SK-N-SH (cell line): ENCODE results near the gene CASD1. TPM values are rescaled to one million over a fixed set of nuclear protein-coding genes. Genes with fewer than 3 reads are reported as not detected.

Source experiments
- CTCF ChIA-PET: fragments of 300-600, 350-600 bp; formaldehyde crosslinking; extraction: SDS; loops from one replicate; lab custom pipeline; 2021; lab: Yijun Ruan, JAX
- POLR2A ChIA-PET: fragments of 350-600 bp; sonication (Branson Sonifier 250); formaldehyde crosslinking; extraction: SDS; loops from one replicate; lab custom pipeline; 2020; ENCODE audit warnings: antibody characterized with exemption, inconsistent platforms; lab: Yijun Ruan, JAX
- DNase-seq: peaks from one replicate; pipeline ENCODE4 v3.0.0; 2012
- H2AFZ ChIP-seq: fragments of 200-600 bp; sonication (generic); 2 replicates; pipeline ENCODE4 v1.8.1; 2016; ENCODE audit warnings: antibody characterized with exemption, mild to moderate bottlenecking, low read depth
- H3F3A ChIP-seq: fragments of 200-600 bp; sonication (generic); replicated peaks from 2 replicates; pipeline ENCODE3; 2016; ENCODE audit warnings: antibody characterized with exemption, mild to moderate bottlenecking; ENCODE audit not compliant: insufficient read depth
- H3K27ac ChIP-seq, 2 experiments: fragments of 200-500 bp in 1 of 2; fragments of 200-600 bp in 1 of 2; sonication (Bioruptor generic) in 1 of 2; sonication (generic), shearing (Covaris generic) in 1 of 2; 2 replicates each; pipeline versions ENCODE4 v1.5.1 to v1.6.1; 2014 to 2016; ENCODE audit warnings: low read depth in 2 of 2, inconsistent platforms in 1 of 2, low read length in 1 of 2, mild to moderate bottlenecking in 1 of 2, mixed read lengths in 1 of 2
- H3K27me3 ChIP-seq: fragments of 200-600 bp; sonication (generic), shearing (Covaris generic); 2 replicates; pipeline ENCODE4 v1.6.1; 2016; ENCODE audit warnings: mixed run types; ENCODE audit not compliant: insufficient read depth
- H3K36me3 ChIP-seq, 2 experiments: fragments of 200-500 bp in 1 of 2; fragments of 200-600 bp in 1 of 2; sonication (Bioruptor generic) in 1 of 2; sonication (generic) in 1 of 2; replicated peaks in 1 of 2; 2 replicates each; pipeline versions ENCODE3 to v1.5.1; 2014 to 2016; ENCODE audit warnings: low read length in 1 of 2, mild to moderate bottlenecking in 1 of 2; ENCODE audit not compliant: insufficient read depth in 2 of 2, control insufficient read depth in 1 of 2
- H3K4me1 ChIP-seq, 2 experiments: fragments of 200-500 bp in 1 of 2; fragments of 200-600 bp in 1 of 2; sonication (Bioruptor generic) in 1 of 2; sonication (generic), shearing (Covaris generic) in 1 of 2; 2 replicates each; pipeline versions ENCODE4 v1.5.1 to v1.6.1; 2014 to 2016; ENCODE audit warnings: low read depth in 1 of 2, low read length in 1 of 2, mixed run types in 1 of 2; ENCODE audit not compliant: insufficient read depth in 2 of 2, control insufficient read depth in 1 of 2
- H3K4me2 ChIP-seq: fragments of 200-600 bp; sonication (generic), shearing (Covaris generic); 2 replicates; pipeline ENCODE4 v1.6.1; 2017; ENCODE audit warnings: mixed run types
- H3K4me3 ChIP-seq, 2 experiments: fragments of 200-500 bp in 1 of 2; fragments of 200-600 bp in 1 of 2; sonication (Bioruptor generic) in 1 of 2; sonication (generic), shearing (Covaris generic) in 1 of 2; 2 replicates each; pipeline versions ENCODE4 v1.5.1 to v1.8.1; 2014 to 2016; ENCODE audit warnings: low read depth in 2 of 2, inconsistent platforms in 1 of 2, low read length in 1 of 2, mild to moderate bottlenecking in 1 of 2, mixed read lengths in 1 of 2, moderate library complexity in 1 of 2
- H3K79me2 ChIP-seq: fragments of 200-600 bp; sonication (generic); 2 replicates; pipeline ENCODE4 v1.8.1; 2017; ENCODE audit warnings: mild to moderate bottlenecking; ENCODE audit not compliant: insufficient read depth
- H3K9ac ChIP-seq: fragments of 200-600 bp; sonication (generic); 2 replicates; pipeline ENCODE4 v1.6.1; 2017; ENCODE audit warnings: mixed run types
- H3K9me2 ChIP-seq: fragments of 200-600 bp; sonication (generic); 2 replicates; pipeline ENCODE4 v1.6.1; 2017; ENCODE audit warnings: mixed run types
- H3K9me3 ChIP-seq: fragments of 200-600 bp; sonication (generic); 2 replicates; pipeline ENCODE4 v1.6.1; 2017; ENCODE audit warnings: mixed run types, mild to moderate bottlenecking, moderate library complexity
- H4K20me1 ChIP-seq: fragments of 200-600 bp; sonication (generic); 2 replicates; pipeline ENCODE4 v1.6.1; 2017; ENCODE audit warnings: mild to moderate bottlenecking, mixed run types; ENCODE audit not compliant: insufficient read depth
- GATA2 ChIP-seq: sonication (generic); formaldehyde crosslinking; IDR thresholded peaks from 2 replicates; pipeline ENCODE4 v1.5.0; 2020; ENCODE audit warnings: mild to moderate bottlenecking, missing genetic modification reagents
- JUND ChIP-seq: IDR thresholded peaks from 2 replicates; pipeline ENCODE4 v1.4.0; 2012
- MAX ChIP-seq: IDR thresholded peaks from 2 replicates; pipeline ENCODE4 v1.4.0; 2012; ENCODE audit warnings: low read depth
- PBX3 ChIP-seq: IDR thresholded peaks from 2 replicates; pipeline ENCODE4; 2012
- POLR2AphosphoS5 ChIP-seq: IDR thresholded peaks from 2 replicates; pipeline ENCODE4 v1.6.1; 2012; ENCODE audit warnings: low read depth, low read length
- RAD21 ChIP-seq: IDR thresholded peaks from 2 replicates; pipeline ENCODE4 v1.6.1; 2012; ENCODE audit warnings: mild to moderate bottlenecking, low read length
- RCOR1 ChIP-seq: fragments of 150-350 bp; IDR thresholded peaks from 2 replicates; pipeline ENCODE4 v1.6.1; 2017; ENCODE audit warnings: antibody characterized with exemption, low read length
- YY1 ChIP-seq: IDR thresholded peaks from 2 replicates; pipeline ENCODE4 v1.4.0; 2012; ENCODE audit warnings: low read depth, mild to moderate bottlenecking
- WGBS: methylation state at CpG from one replicate; pipeline ENCODE4 v1.1.6; 2017; ENCODE audit warnings: low lambda C conversion rate; 5-methylcytosine and 5-hydroxymethylcytosine counted together
- polyA plus RNA-seq, 3 experiments: library from polyadenylated mRNA; depleted of rRNA; stranded (reverse); fragments of >200 nt; gene quantifications; 2 replicates each; pipeline ENCODE4 v1.2.3, GENCODE V29; 2012
- TF ChIP-seq, protein P1 (sequence below): IDR thresholded peaks from 2 replicates; pipeline ENCODE4 v1.4.0; 2012; ENCODE audit warnings: low read depth, borderline replicate concordance
- TF ChIP-seq, protein P2 (sequence below): IDR thresholded peaks from 2 replicates; pipeline ENCODE4 v1.4.0; 2012; ENCODE audit warnings: low read depth, borderline replicate concordance
- TF ChIP-seq, protein P3 (sequence below): fragments of 200-600 bp; sonication (generic); IDR thresholded peaks from 2 replicates; pipeline ENCODE4 v1.6.1; 2017; ENCODE audit warnings: antibody characterized with exemption, mild to moderate bottlenecking, moderate library complexity

Gene CASD1
- polyA plus RNA-seq, 1 of the 3 experiments (the other 2 are of a cell fraction), result 8.5 TPM

DNA sequence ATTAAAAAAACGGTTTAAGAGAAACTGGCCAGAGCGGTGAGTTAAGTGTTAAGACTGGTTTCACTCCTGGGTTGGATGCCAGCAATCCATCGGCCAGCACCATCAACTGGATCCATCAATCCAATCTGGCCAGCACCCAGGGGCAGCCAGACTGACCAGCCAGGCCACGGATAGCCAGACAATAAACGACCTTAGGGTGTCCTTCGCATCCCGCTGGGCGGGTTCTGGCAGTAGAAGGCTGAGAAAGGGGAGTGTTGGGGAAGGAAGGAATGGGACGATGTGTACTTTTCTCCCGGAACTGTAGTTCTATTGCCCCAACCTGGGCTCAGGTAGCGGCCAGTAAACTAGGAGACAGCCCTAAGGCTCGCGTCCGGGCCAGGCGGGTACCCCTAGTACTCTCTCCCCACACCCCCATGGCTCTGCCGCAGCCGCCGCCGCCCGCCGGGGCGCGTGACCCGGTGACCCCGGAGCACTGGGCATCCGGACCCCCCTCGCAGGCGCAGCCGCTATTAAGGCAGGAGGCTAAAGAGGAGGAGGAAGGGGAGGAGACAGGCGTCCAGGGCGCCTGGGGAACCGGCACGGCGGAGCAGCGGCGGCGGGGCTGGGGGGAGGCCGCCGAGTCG is at the start of gene CASD1 (continued):
- TF ChIP-seq, protein P1, sequence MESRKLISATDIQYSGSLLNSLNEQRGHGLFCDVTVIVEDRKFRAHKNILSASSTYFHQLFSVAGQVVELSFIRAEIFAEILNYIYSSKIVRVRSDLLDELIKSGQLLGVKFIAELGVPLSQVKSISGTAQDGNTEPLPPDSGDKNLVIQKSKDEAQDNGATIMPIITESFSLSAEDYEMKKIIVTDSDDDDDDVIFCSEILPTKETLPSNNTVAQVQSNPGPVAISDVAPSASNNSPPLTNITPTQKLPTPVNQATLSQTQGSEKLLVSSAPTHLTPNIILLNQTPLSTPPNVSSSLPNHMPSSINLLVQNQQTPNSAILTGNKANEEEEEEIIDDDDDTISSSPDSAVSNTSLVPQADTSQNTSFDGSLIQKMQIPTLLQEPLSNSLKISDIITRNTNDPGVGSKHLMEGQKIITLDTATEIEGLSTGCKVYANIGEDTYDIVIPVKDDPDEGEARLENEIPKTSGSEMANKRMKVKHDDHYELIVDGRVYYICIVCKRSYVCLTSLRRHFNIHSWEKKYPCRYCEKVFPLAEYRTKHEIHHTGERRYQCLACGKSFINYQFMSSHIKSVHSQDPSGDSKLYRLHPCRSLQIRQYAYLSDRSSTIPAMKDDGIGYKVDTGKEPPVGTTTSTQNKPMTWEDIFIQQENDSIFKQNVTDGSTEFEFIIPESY, result no peak
- TF ChIP-seq RCOR1 (no peak; the same call in 1 of the 2 replicates), JUND (no peak), GATA2 (CRISPR knock-in tag) (no peak), RAD21 (no peak; the same call in 1 of the 2 replicates), YY1 (no peak), POLR2AphosphoS5 (peak; percentile 15; the same call in 1 of the 2 replicates)
- TF ChIP-seq, protein P2, sequence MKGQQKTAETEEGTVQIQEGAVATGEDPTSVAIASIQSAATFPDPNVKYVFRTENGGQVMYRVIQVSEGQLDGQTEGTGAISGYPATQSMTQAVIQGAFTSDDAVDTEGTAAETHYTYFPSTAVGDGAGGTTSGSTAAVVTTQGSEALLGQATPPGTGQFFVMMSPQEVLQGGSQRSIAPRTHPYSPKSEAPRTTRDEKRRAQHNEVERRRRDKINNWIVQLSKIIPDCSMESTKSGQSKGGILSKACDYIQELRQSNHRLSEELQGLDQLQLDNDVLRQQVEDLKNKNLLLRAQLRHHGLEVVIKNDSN, result peak; percentile 62; the same call in 1 of the 2 replicates
- TF ChIP-seq, protein P3, sequence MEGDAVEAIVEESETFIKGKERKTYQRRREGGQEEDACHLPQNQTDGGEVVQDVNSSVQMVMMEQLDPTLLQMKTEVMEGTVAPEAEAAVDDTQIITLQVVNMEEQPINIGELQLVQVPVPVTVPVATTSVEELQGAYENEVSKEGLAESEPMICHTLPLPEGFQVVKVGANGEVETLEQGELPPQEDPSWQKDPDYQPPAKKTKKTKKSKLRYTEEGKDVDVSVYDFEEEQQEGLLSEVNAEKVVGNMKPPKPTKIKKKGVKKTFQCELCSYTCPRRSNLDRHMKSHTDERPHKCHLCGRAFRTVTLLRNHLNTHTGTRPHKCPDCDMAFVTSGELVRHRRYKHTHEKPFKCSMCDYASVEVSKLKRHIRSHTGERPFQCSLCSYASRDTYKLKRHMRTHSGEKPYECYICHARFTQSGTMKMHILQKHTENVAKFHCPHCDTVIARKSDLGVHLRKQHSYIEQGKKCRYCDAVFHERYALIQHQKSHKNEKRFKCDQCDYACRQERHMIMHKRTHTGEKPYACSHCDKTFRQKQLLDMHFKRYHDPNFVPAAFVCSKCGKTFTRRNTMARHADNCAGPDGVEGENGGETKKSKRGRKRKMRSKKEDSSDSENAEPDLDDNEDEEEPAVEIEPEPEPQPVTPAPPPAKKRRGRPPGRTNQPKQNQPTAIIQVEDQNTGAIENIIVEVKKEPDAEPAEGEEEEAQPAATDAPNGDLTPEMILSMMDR, result no peak

DNA sequence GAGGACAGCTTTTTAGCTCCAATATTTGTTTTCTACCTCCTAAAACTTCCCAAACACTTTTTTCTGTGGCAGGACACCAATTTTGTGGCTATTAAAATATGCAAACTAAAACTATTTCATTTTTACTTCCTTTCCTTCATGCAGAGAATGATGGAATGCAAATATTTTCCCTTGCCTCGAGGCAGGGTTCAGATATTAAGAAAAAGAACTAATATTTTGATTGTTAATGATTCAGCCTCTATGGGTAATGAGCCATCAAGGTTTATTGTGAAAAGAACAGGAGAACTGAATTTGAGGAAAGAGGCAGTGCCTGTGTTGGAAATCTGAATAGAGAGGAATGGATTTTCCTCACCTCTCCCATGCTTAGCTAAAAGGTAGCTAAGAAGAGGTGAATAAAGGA is 43.1 kb upstream of the CASD1 start:
- Histone ChIP-seq H3K36me3 (no peaks in the 10 kb centered on the region), H3K4me1 (no peaks in the 10 kb centered on the region), H3K9ac (no peak overlapping the region), H2AFZ (peak overlapping the region; percentile 24; the same call in 1 of the 2 replicates), H3K9me2 (no peaks in the 10 kb centered on the region), H3K27ac (no peak overlapping the region), H4K20me1 (no peaks in the 10 kb centered on the region), H3K79me2 (no peaks in the 10 kb centered on the region), H3K4me3 (no peak overlapping the region), H3K27me3 (no peaks in the 10 kb centered on the region), H3F3A (no peaks in the 10 kb centered on the region)
- WGBS, result 35% methylated on average over 1 of the region's 1 CpG
- no peak for DNase-seq
- POLR2A ChIA-PET, result no interaction called here
- TF ChIP-seq MAX, result no peak
- no peak for TF ChIP-seq PBX3
- TF ChIP-seq, protein P1, result no peak
- TF ChIP-seq, all 33 proteins: peak for 0
- Histone ChIP-seq H3K4me2 (no peak overlapping the region), H3K9me3 (peaks cover 6% of the 10 kb centered on the region; the same call in 1 of the 2 replicates)
- CTCF ChIA-PET, result interaction anchor here (0.8 to 1.7 kb wide), 4 partner anchors 16 to 297 kb away, joined by 3 to 4 read pairs (median 4); partner anchors contain the start of gene SGCE
